ENCODE data around the gene JMY. TPM values are rescaled to one million over a fixed set of nuclear protein-coding genes. Genes with fewer than 3 reads are reported as not detected.

JMY gene
- total RNA-seq, 1 experiment from 2014 or later: 4.3 TPM

- Histone ChIP-seq H2AFZ (ENCODE audit: low read length) (no peak overlapping the region), H3K9me2 (replicated peaks; ENCODE audit: low read length) (no peaks in the 10 kb centered on the region), H3K27ac (ENCODE audit: low read length) (no peak overlapping the region), H3K4me1 (ENCODE audit: insufficient read depth, low read length) (peaks cover 7% of the 10 kb centered on the region), H3K4me2 (ENCODE audit: low read length) (no peak overlapping the region), H3K79me2 (ENCODE audit: low read length) (no peaks in the 10 kb centered on the region; the same call in 1 of the 2 replicates), H3K4me3 (ENCODE audit: low read length) (no peak overlapping the region), H3K9me3 (ENCODE audit: low read length) (no peaks in the 10 kb centered on the region), H3K27me3 (ENCODE audit: low read length) (no peaks in the 10 kb centered on the region), H3K9ac (ENCODE audit: low read length) (no peak overlapping the region), H4K20me1 (ENCODE audit: low read length) (no peaks in the 10 kb centered on the region), H3K36me3 (ENCODE audit: low read depth, low read length) (no peaks in the 10 kb centered on the region), H3F3A (ENCODE audit: low read length, unreplicated experiment) (no peaks in the 10 kb centered on the region)
- no TSS peak for BruUV-seq (replicated peaks)
- intact Hi-C loops (cut with micrococcal nuclease): no loop called here
- TF ChIP-seq EZH2 (IDR thresholded peaks at IDR 0.05; ENCODE audit: low read length, unreplicated experiment) (no peak), CTCF (conservative IDR thresholded peaks at IDR 0.05; ENCODE audit: low read depth, low read length) (no peak), EZH2phosphoT487 (IDR thresholded peaks at IDR 0.05; ENCODE audit: borderline replicate concordance, low read length) (no peak)
- POLR2A ChIA-PET (ENCODE audit: unreplicated experiment): no interaction called here
- CTCF ChIA-PET: no interaction called here
- DNase-seq (no peak), ATAC-seq (no peak)
Observed at GRCh38 chr5:79273341-79273740, 37.4 kb downstream of the JMY start.

- no peak overlapping the region for H3K27ac ChIP-seq (ENCODE audit: low read length)
- H3K27me3 ChIP-seq (ENCODE audit: low read length): no peaks in the 10 kb centered on the region
- no peaks in the 10 kb centered on the region for H3K36me3 ChIP-seq (ENCODE audit: low read depth, low read length)
- no peaks in the 10 kb centered on the region for H3K79me2 ChIP-seq (ENCODE audit: low read length)
- H3K9me3 ChIP-seq (ENCODE audit: low read length): no peaks in the 10 kb centered on the region
- H3K4me3 ChIP-seq (ENCODE audit: low read length): no peak overlapping the region
- no peaks in the 10 kb centered on the region for H4K20me1 ChIP-seq (ENCODE audit: low read length)
- no peak for TF ChIP-seq EZH2 (IDR thresholded peaks at IDR 0.05; ENCODE audit: low read length, unreplicated experiment)
- TF ChIP-seq CTCF (conservative IDR thresholded peaks at IDR 0.05; ENCODE audit: low read depth, low read length): no peak
- TF ChIP-seq EZH2phosphoT487 (IDR thresholded peaks at IDR 0.05; ENCODE audit: borderline replicate concordance, low read length): no peak
- ChIA-PET CTCF (no interaction called here), POLR2A (ENCODE audit: unreplicated experiment) (no interaction called here)
- intact Hi-C loops (cut with micrococcal nuclease): no loop called here
- no peak overlapping the region for H2AFZ ChIP-seq (ENCODE audit: low read length)
- H3K4me1 ChIP-seq (ENCODE audit: insufficient read depth, low read length): no peaks in the 10 kb centered on the region
- H3F3A ChIP-seq (ENCODE audit: low read length, unreplicated experiment): no peaks in the 10 kb centered on the region
- H3K9ac ChIP-seq (ENCODE audit: low read length): no peak overlapping the region
- DNase-seq (no peak), ATAC-seq (no peak)
- no TSS peak for BruUV-seq (replicated peaks)
- H3K4me2 ChIP-seq (ENCODE audit: low read length): no peak overlapping the region
- no peaks in the 10 kb centered on the region for H3K9me2 ChIP-seq (replicated peaks; ENCODE audit: low read length)
Observed at GRCh38 chr5:79284846-79285245, 48.9 kb downstream of the JMY start.

- H3K36me3 ChIP-seq (ENCODE audit: low read depth, low read length): no peaks in the 10 kb centered on the region
- no peak overlapping the region for H3K4me2 ChIP-seq (ENCODE audit: low read length)
- H3K4me3 ChIP-seq (ENCODE audit: low read length): no peak overlapping the region
- no peaks in the 10 kb centered on the region for H4K20me1 ChIP-seq (ENCODE audit: low read length)
- no peak overlapping the region for H2AFZ ChIP-seq (ENCODE audit: low read length)
- H3K27me3 ChIP-seq (ENCODE audit: low read length): no peaks in the 10 kb centered on the region
- H3K4me1 ChIP-seq (ENCODE audit: insufficient read depth, low read length): no peaks in the 10 kb centered on the region
- no TSS peak for BruUV-seq (replicated peaks)
- DNase-seq (no peak), ATAC-seq (no peak)
- H3K9me2 ChIP-seq (replicated peaks; ENCODE audit: low read length): no peaks in the 10 kb centered on the region
- no peak for TF ChIP-seq CTCF (conservative IDR thresholded peaks at IDR 0.05; ENCODE audit: low read depth, low read length)
- no peak for TF ChIP-seq EZH2 (IDR thresholded peaks at IDR 0.05; ENCODE audit: low read length, unreplicated experiment)
- TF ChIP-seq EZH2phosphoT487 (IDR thresholded peaks at IDR 0.05; ENCODE audit: borderline replicate concordance, low read length): no peak
- no peaks in the 10 kb centered on the region for H3K9me3 ChIP-seq (ENCODE audit: low read length)
- intact Hi-C loops (cut with micrococcal nuclease): no loop called here
- ChIA-PET CTCF (no interaction called here), POLR2A (ENCODE audit: unreplicated experiment) (no interaction called here)
- no peaks in the 10 kb centered on the region for H3F3A ChIP-seq (ENCODE audit: low read length, unreplicated experiment)
- no peak overlapping the region for H3K9ac ChIP-seq (ENCODE audit: low read length)
- no peak overlapping the region for H3K27ac ChIP-seq (ENCODE audit: low read length)
- no peaks in the 10 kb centered on the region for H3K79me2 ChIP-seq (ENCODE audit: low read length)
Observed at GRCh38 chr5:79285285-79285684, 49.4 kb downstream of the JMY start.
